Spleen (tissue), 11 donors: ENCODE data around the gene APBB3. TPM values are rescaled to one million over a fixed set of nuclear protein-coding genes. Genes with fewer than 3 reads are reported as not detected.
A peak's percentile ranks its signal among the peaks of the same experiment; 100 is the strongest.

Experiments
- DNase-seq: peaks from one replicate; pipeline ENCODE4 v3.0.0-alpha.2; 2020
- H3K27ac ChIP-seq, 8 donors: fragments of 200-600 bp; sonication (generic) in 7 of 8; 1 replicate in 4 of 8; 2 replicates in 4 of 8; pipeline versions ENCODE4 v1.5.0 to v1.8.0; 2016 to 2021; ENCODE audit warnings: inconsistent platforms in 4 of 8, mild to moderate bottlenecking in 4 of 8, moderate library complexity in 1 of 8
- H3K27me3 ChIP-seq, 7 donors: fragments of 200-600 bp; sonication (generic) in 6 of 7; replicated peaks in 1 of 7; 1 replicate in 4 of 7; 2 replicates in 3 of 7; pipeline versions ENCODE4 v1.5.0 to v1.8.0; 2016 to 2021; ENCODE audit warnings: inconsistent platforms in 3 of 7, mild to moderate bottlenecking in 1 of 7
- H3K36me3 ChIP-seq, 6 donors: fragments of 200-600 bp; sonication (generic) in 5 of 6; 1 replicate in 4 of 6; 2 replicates in 2 of 6; pipeline versions ENCODE4 v1.5.0 to v1.8.0; 2016 to 2021; ENCODE audit warnings: inconsistent platforms in 2 of 6
- H3K4me1 ChIP-seq, 6 donors: fragments of 200-600 bp; sonication (generic) in 5 of 6; 1 replicate in 3 of 6; 2 replicates in 3 of 6; pipeline versions ENCODE4 v1.5.0 to v1.8.0; 2016 to 2021; ENCODE audit warnings: inconsistent platforms in 3 of 6
- H3K4me3 ChIP-seq, 8 donors: fragments of 200-600 bp; sonication (generic) in 7 of 8; 1 replicate in 4 of 8; 2 replicates in 4 of 8; pipeline versions ENCODE4 v1.5.0 to v1.8.0; 2016 to 2021; ENCODE audit warnings: inconsistent platforms in 4 of 8, mild to moderate bottlenecking in 4 of 8, moderate library complexity in 2 of 8
- H3K9me3 ChIP-seq, 8 donors: fragments of 200-600 bp; sonication (generic) in 7 of 8; 1 replicate in 4 of 8; 2 replicates in 4 of 8; pipeline versions ENCODE4 v1.5.0 to v1.8.0; 2016 to 2021; ENCODE audit warnings: inconsistent platforms in 4 of 8
- CTCF ChIP-seq, 11 experiments: fragments of 200-600 bp in 7 of 11; fragments of 450-650 bp in 4 of 11; sonication (generic) in 4 of 11; IDR thresholded peaks in 8 of 11; conservative IDR thresholded peaks in 3 of 11; 1 replicate in 7 of 11; 2 replicates in 4 of 11; pipeline versions ENCODE4 v1.4.0 to v1.8.0; 2016 to 2021; ENCODE audit warnings: antibody characterized with exemption in 11 of 11, inconsistent platforms in 4 of 11, mild to moderate bottlenecking in 1 of 11
- POLR2A ChIP-seq, 3 donors: fragments of 450-650 bp; IDR thresholded peaks; one replicate each; pipeline ENCODE4 v1.5.1; 2017; ENCODE audit warnings: antibody characterized with exemption in 3 of 3, mild to moderate bottlenecking in 1 of 3
- POLR2AphosphoS5 ChIP-seq, 3 donors: sonication (generic); formaldehyde crosslinking; IDR thresholded peaks; one replicate each; pipeline ENCODE4 v1.5.1; 2017; ENCODE audit warnings: antibody characterized with exemption in 3 of 3
- WGBS, 5 donors: extraction: QIAGEN DNeasy Blood & Tissue Kit in 3 of 5; methylation state at CpG; one replicate each; pipeline versions ENCODE4 v1.1.5 to v1.1.7; 2013 to 2018; 5-methylcytosine and 5-hydroxymethylcytosine counted together
- intact Hi-C: fragments of 100-400 bp; cut with DNase I; formaldehyde crosslinking; loops from one replicate; pipeline ENCODE4 v1.15.0; 2023; ENCODE audit warnings: low total_unique reads
- polyA plus RNA-seq, 3 donors: library from polyadenylated mRNA; stranded (reverse); fragments of 200-250 nt; gene quantifications; one replicate each; pipeline ENCODE4 v1.2.1, GENCODE V29; 2013
- total RNA-seq, 7 donors: library from RNA; depleted of rRNA in 3 of 7; stranded (reverse); fragments of >200 nt in 3 of 7; fragmentation: NEBNext Ultra II Directional in 4 of 7; extraction: Animal tissue kit (Norgen Biotek cat#: 25700) in 4 of 7; gene quantifications; one replicate each; pipeline versions ENCODE4 v1.1.0 to v1.2.1, GENCODE V29; 2016 to 2021
- donor health status: healthy with polysubstance abuse.
- donor health status: DM: no; HTN: no; CAD: no; lungs with moderate emphysema.
- donor health status: DM: no; HTN: no; CAD: no.
- donor health status: Bipolar disorder and iron deficiency.
- donor health status: healthy.
- donor health status: DM: no; HTN: no; CAD: no.
- donor health status: DM: yes; HTN: yes; CAD: no.

The APBB3 gene
- total and polyA plus RNA-seq, 10 donors: 26.0 to 57.8 (median 41.9) TPM

GRCh38 chr5:140565024-140565779 is 804 bp upstream of the APBB3 start:
- Histone ChIP-seq H3K4me3 (peak overlapping the region; percentile 52 to 92 (median 66)), H3K36me3 (peaks cover 0 to 56% (median 27%) of the 10 kb centered on the region in 6 donors), H3K27me3 (no peaks in the 10 kb centered on the region), H3K27ac (peak overlapping the region; percentile 91 to 99 (median 96)), H3K4me1 (peaks cover 32 to 84% (median 66%) of the 10 kb centered on the region in 6 donors), H3K9me3 (no peaks in the 10 kb centered on the region)
- intact Hi-C loops: loop anchor here (5.0 kb wide), 1 partner anchor 72 kb away; the partner anchor contains the start of gene TMCO6
- DNase-seq: no peak
- WGBS, 5 donors: 5 to 10% (median 8%) methylated on average over 13 of the region's 13 CpGs
- TF ChIP-seq POLR2A (IDR thresholded peaks at IDR 0.05) (no peak), POLR2AphosphoS5 (IDR thresholded peaks at IDR 0.05) (no peak), CTCF (IDR thresholded peaks at IDR 0.05 in 8 of 11, conservative IDR thresholded peaks at IDR 0.05 in 3 of 11) (no peak)

- Histone ChIP-seq H3K36me3 (peaks cover 0 to 60% (median 25%) of the 10 kb centered on the region in 6 donors), H3K27ac (peak overlapping the region; percentile 91 to 99 (median 96)), H3K9me3 (no peaks in the 10 kb centered on the region), H3K4me1 (peaks cover 24 to 68% (median 49%) of the 10 kb centered on the region in 6 donors), H3K4me3 (peak overlapping the region in 7 of 8 donors; percentile 52 to 92 (median 66)), H3K27me3 (no peaks in the 10 kb centered on the region)
- peak; percentile 84 for DNase-seq
- TF ChIP-seq POLR2A (IDR thresholded peaks at IDR 0.05): no peak
- no peak for TF ChIP-seq POLR2AphosphoS5 (IDR thresholded peaks at IDR 0.05)
- no peak for TF ChIP-seq CTCF (IDR thresholded peaks at IDR 0.05 in 8 of 11, conservative IDR thresholded peaks at IDR 0.05 in 3 of 11)
- 78 to 83% (median 81%) methylated on average over 7 to 8 of the region's 8 CpGs for WGBS, 5 donors
- intact Hi-C loops: no loop called here
Measured at GRCh38 chr5:140563596-140563995, 802 bp downstream of the APBB3 start.

GRCh38 chr5:140561753-140562523 is 2.5 kb downstream of the APBB3 start:
- H3K4me1 ChIP-seq: peaks cover 23 to 67% (median 46%) of the 10 kb centered on the region in 6 donors
- no peak for DNase-seq
- intact Hi-C loops: no loop called here
- H3K36me3 ChIP-seq: peaks cover 0 to 43% (median 8%) of the 10 kb centered on the region in 6 donors
- no peaks in the 10 kb centered on the region for H3K27me3 ChIP-seq
- no peaks in the 10 kb centered on the region for H3K9me3 ChIP-seq
- WGBS, 5 donors: 89 to 97% (median 94%) methylated on average over 10 of the region's 10 CpGs
- no peak overlapping the region for H3K4me3 ChIP-seq
- no peak for TF ChIP-seq POLR2AphosphoS5 (IDR thresholded peaks at IDR 0.05)
- no peak for TF ChIP-seq CTCF (IDR thresholded peaks at IDR 0.05 in 8 of 11, conservative IDR thresholded peaks at IDR 0.05 in 3 of 11)
- no peak for TF ChIP-seq POLR2A (IDR thresholded peaks at IDR 0.05)
- no peak overlapping the region for H3K27ac ChIP-seq

GRCh38 chr5:140560227-140560626 is 4.2 kb downstream of the APBB3 start:
- Histone ChIP-seq H3K9me3 (no peaks in the 10 kb centered on the region), H3K27ac (no peak overlapping the region), H3K27me3 (no peaks in the 10 kb centered on the region), H3K4me1 (peaks cover 27 to 67% (median 45%) of the 10 kb centered on the region in 6 donors), H3K36me3 (peaks cover 0 to 32% (median 0%) of the 10 kb centered on the region in 6 donors), H3K4me3 (no peak overlapping the region)
- no peak for DNase-seq
- 92 to 97% (median 94%) methylated on average over 7 to 10 of the region's 10 CpGs for WGBS, 5 donors
- intact Hi-C loops: no loop called here
- TF ChIP-seq POLR2A (IDR thresholded peaks at IDR 0.05) (no peak), CTCF (IDR thresholded peaks at IDR 0.05 in 8 of 11, conservative IDR thresholded peaks at IDR 0.05 in 3 of 11) (no peak), POLR2AphosphoS5 (IDR thresholded peaks at IDR 0.05) (no peak)
